Heart left ventricle (tissue), 13 donors: Measurements from ENCODE around the gene MRTFA.

ENCODE experiments used
- POLR2A ChIP-seq, 2 donors: fragments of 450-650 bp; IDR thresholded peaks; one replicate each; pipeline ENCODE4 v1.6.1; 2017; ENCODE audit warnings: antibody characterized with exemption in 2 of 2, mild to moderate bottlenecking in 2 of 2, moderate library complexity in 2 of 2
- TF ChIP-seq, protein P1 (sequence below), 12 donors: fragments of 200-600 bp; sonication (generic) in 4 of 12; IDR thresholded peaks; one replicate each; pipeline versions ENCODE4 v1.5.0 to v1.8.0; 2018 to 2022; ENCODE audit warnings: antibody characterized with exemption in 12 of 12, mild to moderate bottlenecking in 5 of 12
- donor health status: ischemic (EF 13 %, LVEDD 7.1; RV severe dilation, severe dysfunction).
- donor health status: DM: no; HTN: yes; CAD: no.
- donor health status: DM: no; HTN: no; CAD: no.
- donor health status: ischemic (EF 25% LVEDD 6.9; RV normal size, moderate dysfunction).
- donor health status: ischemic (EF 25% LVEDD 5.7; RV mildly dilated, moderate dysfunction).
- donor health status: ischemic (EF 35%, LVEDD 5.7; RV mildly dilated, moderate dysfunction).
- donor health status: nonischemic (EF 11% LVEDD 7.7; RV severe dilation, severe dysfunction).
- donor health status: DM: yes; HTN: yes; CAD: no.
- donor health status: PGD.
- donor health status: ischemic (EF 29% LVEDD 5.4; RV normal size, mild dysfunction).
- donor health status: nonischemic (EF 23%, LVEDD 6.1; RV moderate dilation, normal function).

DNA sequence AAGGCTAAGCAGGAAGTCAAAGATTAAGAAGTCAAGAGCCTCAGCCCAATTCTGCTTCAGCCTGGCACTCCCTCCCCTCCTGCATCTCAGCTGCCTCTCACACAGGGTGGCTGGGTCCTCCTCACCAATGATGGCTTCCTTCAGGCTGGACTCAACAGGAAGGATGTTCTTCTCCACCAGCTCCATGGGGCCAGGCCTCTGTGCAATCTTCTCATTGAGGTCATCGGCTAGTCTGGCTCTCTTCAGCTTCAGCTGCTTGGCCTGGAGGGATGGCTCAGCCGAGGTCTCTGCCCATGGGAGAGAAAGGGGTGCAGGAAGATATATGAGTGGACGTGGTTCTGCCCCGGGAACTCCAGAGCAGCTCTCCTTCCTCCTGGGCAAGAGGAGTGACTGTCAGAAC, 207.0 kb downstream of the MRTFA start:
- no peak for TF ChIP-seq POLR2A (IDR thresholded peaks at IDR 0.05)
- TF ChIP-seq, protein P1, sequence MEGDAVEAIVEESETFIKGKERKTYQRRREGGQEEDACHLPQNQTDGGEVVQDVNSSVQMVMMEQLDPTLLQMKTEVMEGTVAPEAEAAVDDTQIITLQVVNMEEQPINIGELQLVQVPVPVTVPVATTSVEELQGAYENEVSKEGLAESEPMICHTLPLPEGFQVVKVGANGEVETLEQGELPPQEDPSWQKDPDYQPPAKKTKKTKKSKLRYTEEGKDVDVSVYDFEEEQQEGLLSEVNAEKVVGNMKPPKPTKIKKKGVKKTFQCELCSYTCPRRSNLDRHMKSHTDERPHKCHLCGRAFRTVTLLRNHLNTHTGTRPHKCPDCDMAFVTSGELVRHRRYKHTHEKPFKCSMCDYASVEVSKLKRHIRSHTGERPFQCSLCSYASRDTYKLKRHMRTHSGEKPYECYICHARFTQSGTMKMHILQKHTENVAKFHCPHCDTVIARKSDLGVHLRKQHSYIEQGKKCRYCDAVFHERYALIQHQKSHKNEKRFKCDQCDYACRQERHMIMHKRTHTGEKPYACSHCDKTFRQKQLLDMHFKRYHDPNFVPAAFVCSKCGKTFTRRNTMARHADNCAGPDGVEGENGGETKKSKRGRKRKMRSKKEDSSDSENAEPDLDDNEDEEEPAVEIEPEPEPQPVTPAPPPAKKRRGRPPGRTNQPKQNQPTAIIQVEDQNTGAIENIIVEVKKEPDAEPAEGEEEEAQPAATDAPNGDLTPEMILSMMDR (IDR thresholded peaks at IDR 0.05) = no peak
